Measurements from ENCODE around the gene CERS4. TPM values are rescaled to one million over a fixed set of nuclear protein-coding genes. Genes with fewer than 3 reads are reported as not detected.
"Not testable (repeated sequence)": the region's sequence is repeated elsewhere in the genome, so short reads cannot be mapped to it uniquely, and the experiment has no call there.

CERS4 gene
- total and polyA plus RNA-seq, 7 donors = 1.4 to 40.0 (median 24.1) TPM

GRCh38 chr19:8192221-8192820 is 16.8 kb upstream of the CERS4 start:
- Histone ChIP-seq H3K4me3 (no peak overlapping the region), H3K9me3 (no peaks in the 10 kb centered on the region), H3K27me3 (no peaks in the 10 kb centered on the region), H3K27ac (no peak overlapping the region), H3K36me3 (no peaks in the 10 kb centered on the region), H3K4me1 (no peaks in the 10 kb centered on the region)
- intact Hi-C loops (cut with DNase I) = no loop called here
- TF ChIP-seq CTCF (IDR thresholded peaks at IDR 0.05) (no peak), POLR2AphosphoS5 (IDR thresholded peaks at IDR 0.05) (no peak), EP300 (IDR thresholded peaks at IDR 0.05) (no peak), POLR2A (IDR thresholded peaks at IDR 0.05) (no peak)
- WGBS, 2 donors = 59 to 77% methylated on average over 7 of the region's 7 CpGs
- no peak for DNase-seq

GRCh38 chr19:8194528-8195267 is 14.5 kb upstream of the CERS4 start:
- TF ChIP-seq POLR2AphosphoS5 (IDR thresholded peaks at IDR 0.05) (no peak), POLR2A (IDR thresholded peaks at IDR 0.05) (no peak), EP300 (IDR thresholded peaks at IDR 0.05) (no peak), CTCF (IDR thresholded peaks at IDR 0.05) (no peak)
- Histone ChIP-seq H3K27me3 (no peaks in the 10 kb centered on the region), H3K36me3 (no peaks in the 10 kb centered on the region), H3K4me3 (no peak overlapping the region), H3K9me3 (no peaks in the 10 kb centered on the region), H3K27ac (peak overlapping the region in 2 of 4 donors; percentile 29 to 34), H3K4me1 (no peaks in the 10 kb centered on the region)
- 48 to 68% methylated on average over 11 of the region's 11 CpGs for WGBS, 2 donors
- DNase-seq = no peak
- intact Hi-C loops (cut with DNase I) = no loop called here

GRCh38 chr19:8196271-8196927 is 12.8 kb upstream of the CERS4 start:
- WGBS, 2 donors = 62 to 64% methylated on average over 10 of the region's 10 CpGs
- intact Hi-C loops (cut with DNase I) = no loop called here
- no peak for DNase-seq
- Histone ChIP-seq H3K27me3 (peaks cover 0 to 5% (median 0%) of the 10 kb centered on the region in 3 donors), H3K36me3 (no peaks in the 10 kb centered on the region), H3K4me3 (no peak overlapping the region), H3K4me1 (no peaks in the 10 kb centered on the region), H3K9me3 (no peaks in the 10 kb centered on the region), H3K27ac (no peak overlapping the region)
- TF ChIP-seq POLR2AphosphoS5 (IDR thresholded peaks at IDR 0.05) (no peak), CTCF (IDR thresholded peaks at IDR 0.05) (no peak), EP300 (IDR thresholded peaks at IDR 0.05) (no peak), POLR2A (IDR thresholded peaks at IDR 0.05) (no peak)

GRCh38 chr19:8203288-8204120 is 5.7 kb upstream of the CERS4 start:
- H3K9me3 ChIP-seq; H3K4me3 ChIP-seq; H3K4me1 ChIP-seq; H3K27ac ChIP-seq; intact Hi-C loops (cut with DNase I); DNase-seq; H3K36me3 ChIP-seq; H3K27me3 ChIP-seq: not testable (repeated sequence)
- 56 to 72% methylated on average over 15 of the region's 15 CpGs for WGBS, 2 donors
